Panc1 (cell line): ENCODE measurements around the gene NRAS. TPM values are rescaled to one million over a fixed set of nuclear protein-coding genes. Genes with fewer than 3 reads are reported as not detected.

Experiments used
- ATAC-seq: fragments of 200-7000 bp; cut with Tn5 transposase; 2 replicates; pipeline ENCODE4 v1.9.1; 2020; ENCODE audit warnings: mild to moderate bottlenecking, moderate library complexity
- BruUV-seq: library from RNA; stranded (reverse); fragments of 400-500 nt; replicated peaks from 2 replicates; lab custom pipeline; 2021; lab: Mats Ljungman, UMichigan
- CTCF ChIA-PET: fragments of 300-600 bp; sonication (Branson Sonifier 250); formaldehyde crosslinking; loops from one replicate; lab custom pipeline; 2022; ENCODE audit warnings: antibody characterized with exemption; lab: Charles Lee
- POLR2A ChIA-PET: fragments of 300-600 bp; sonication (Branson Sonifier 250); formaldehyde crosslinking; loops from one replicate; lab custom pipeline; 2022; ENCODE audit warnings: antibody characterized with exemption; lab: Charles Lee
- DNase-seq: peaks from one replicate; pipeline ENCODE4 v3.0.0-alpha.2; 2010; ENCODE audit warnings: low read depth, low spot score
- H3K27ac ChIP-seq: 2 replicates; pipeline ENCODE4 v1.5.1; 2011; ENCODE audit warnings: mild to moderate bottlenecking, low read length, inconsistent platforms
- H3K27me3 ChIP-seq: fragments of 200-500 bp; sonication (Bioruptor generic); 2 replicates; pipeline ENCODE4 v1.6.0; 2014; ENCODE audit warnings: low read length, inconsistent platforms; ENCODE audit not compliant: control insufficient read depth, insufficient read depth
- H3K36me3 ChIP-seq: fragments of 200-500 bp; sonication (Bioruptor generic); 2 replicates; pipeline ENCODE4 v1.5.1; 2014; ENCODE audit warnings: inconsistent platforms, mild to moderate bottlenecking, low read length, moderate library complexity; ENCODE audit not compliant: control insufficient read depth, insufficient read depth
- H3K4me1 ChIP-seq: 2 replicates; pipeline ENCODE4 v1.5.1; 2011; ENCODE audit warnings: inconsistent platforms, mild to moderate bottlenecking, low read length, moderate library complexity; ENCODE audit not compliant: control insufficient read depth, insufficient read depth
- H3K4me3 ChIP-seq, 2 experiments: 2 replicates each; pipeline ENCODE4 v1.5.1; 2011 to 2012; ENCODE audit warnings: low read depth in 2 of 2, low read length in 2 of 2, mild to moderate bottlenecking in 2 of 2, inconsistent platforms in 1 of 2, moderate library complexity in 1 of 2
- H3K9me3 ChIP-seq: fragments of 200-500 bp; sonication (Bioruptor generic); 2 replicates; pipeline ENCODE4 v1.5.1; 2014; ENCODE audit warnings: low read depth, mild to moderate bottlenecking, inconsistent platforms, low read length, moderate library complexity; ENCODE audit not compliant: control insufficient read depth, insufficient read depth
- POLR2AphosphoS5 ChIP-seq: IDR thresholded peaks from 2 replicates; pipeline ENCODE4 v1.6.1; 2012; ENCODE audit warnings: mild to moderate bottlenecking, low read depth, low read length, moderate library complexity
- SIN3A ChIP-seq: IDR thresholded peaks from 2 replicates; pipeline ENCODE4 v1.6.1; 2012; ENCODE audit warnings: low read depth, mild to moderate bottlenecking, low read length, moderate library complexity, borderline replicate concordance; ENCODE audit not compliant: insufficient read depth
- TCF7L2 ChIP-seq: IDR thresholded peaks from 2 replicates; pipeline ENCODE4 v1.6.1; 2011; ENCODE audit warnings: mild to moderate bottlenecking, low read depth, low read length, inconsistent platforms
- in situ Hi-C: cut with HindIII; loops from 2 replicates; pipeline ENCODE4 v1.10.0; 2016; ENCODE audit warnings: low sequenced_read_pairs, low pct_unique_long_range_greater_than_20kb
- intact Hi-C: fragments of 100-400 bp; cut with micrococcal nuclease; formaldehyde crosslinking; loops from one replicate; pipeline ENCODE4 v1.10.0; 2022; ENCODE audit not compliant: unreplicated experiment
- total RNA-seq: library from RNA; stranded (reverse); gene quantifications from one replicate; pipeline ENCODE4 v1.2.1, GENCODE V29; 2021; ENCODE audit not compliant: unreplicated experiment
- TF ChIP-seq, protein P1 (sequence below), 2 experiments: IDR thresholded peaks; 2 replicates each; pipeline ENCODE4 v1.6.1; 2011 to 2012; ENCODE audit warnings: low read depth in 2 of 2, control low read depth in 1 of 2, low read length in 1 of 2, mild to moderate bottlenecking in 1 of 2, moderate library complexity in 1 of 2; ENCODE audit not compliant: insufficient read depth in 1 of 2
- TF ChIP-seq, protein P2 (sequence below): fragments of 450-650 bp; IDR thresholded peaks from 2 replicates; pipeline ENCODE4 v1.5.1; 2017; ENCODE audit warnings: mild to moderate bottlenecking

NRAS gene
- total RNA-seq, 1 experiment from 2014 or later = 50.2 TPM

- ATAC-seq (no peak), DNase-seq (no peak)
- intact Hi-C loops = no loop called here
- no peaks in the 10 kb centered on the region for H3K9me3 ChIP-seq
- H3K4me1 ChIP-seq = no peaks in the 10 kb centered on the region
- peaks cover 16% of the 10 kb centered on the region for H3K36me3 ChIP-seq
- 0 out of 2 replicates have a peak, but pooled peaks cover 2% of the 10 kb centered on the region for H3K27me3 ChIP-seq
- ChIA-PET POLR2A (interaction anchor here (0.5 kb wide), 1 partner anchor 8 kb away, joined by 8 read pairs; no protein-coding TSS in a partner anchor), CTCF (no interaction called here)
- BruUV-seq = no TSS peak
- no peak overlapping the region for H3K4me3 ChIP-seq
- in situ Hi-C loops = no loop called here
- H3K27ac ChIP-seq = no peak overlapping the region
- TF ChIP-seq, protein P1, sequence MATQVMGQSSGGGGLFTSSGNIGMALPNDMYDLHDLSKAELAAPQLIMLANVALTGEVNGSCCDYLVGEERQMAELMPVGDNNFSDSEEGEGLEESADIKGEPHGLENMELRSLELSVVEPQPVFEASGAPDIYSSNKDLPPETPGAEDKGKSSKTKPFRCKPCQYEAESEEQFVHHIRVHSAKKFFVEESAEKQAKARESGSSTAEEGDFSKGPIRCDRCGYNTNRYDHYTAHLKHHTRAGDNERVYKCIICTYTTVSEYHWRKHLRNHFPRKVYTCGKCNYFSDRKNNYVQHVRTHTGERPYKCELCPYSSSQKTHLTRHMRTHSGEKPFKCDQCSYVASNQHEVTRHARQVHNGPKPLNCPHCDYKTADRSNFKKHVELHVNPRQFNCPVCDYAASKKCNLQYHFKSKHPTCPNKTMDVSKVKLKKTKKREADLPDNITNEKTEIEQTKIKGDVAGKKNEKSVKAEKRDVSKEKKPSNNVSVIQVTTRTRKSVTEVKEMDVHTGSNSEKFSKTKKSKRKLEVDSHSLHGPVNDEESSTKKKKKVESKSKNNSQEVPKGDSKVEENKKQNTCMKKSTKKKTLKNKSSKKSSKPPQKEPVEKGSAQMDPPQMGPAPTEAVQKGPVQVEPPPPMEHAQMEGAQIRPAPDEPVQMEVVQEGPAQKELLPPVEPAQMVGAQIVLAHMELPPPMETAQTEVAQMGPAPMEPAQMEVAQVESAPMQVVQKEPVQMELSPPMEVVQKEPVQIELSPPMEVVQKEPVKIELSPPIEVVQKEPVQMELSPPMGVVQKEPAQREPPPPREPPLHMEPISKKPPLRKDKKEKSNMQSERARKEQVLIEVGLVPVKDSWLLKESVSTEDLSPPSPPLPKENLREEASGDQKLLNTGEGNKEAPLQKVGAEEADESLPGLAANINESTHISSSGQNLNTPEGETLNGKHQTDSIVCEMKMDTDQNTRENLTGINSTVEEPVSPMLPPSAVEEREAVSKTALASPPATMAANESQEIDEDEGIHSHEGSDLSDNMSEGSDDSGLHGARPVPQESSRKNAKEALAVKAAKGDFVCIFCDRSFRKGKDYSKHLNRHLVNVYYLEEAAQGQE (IDR thresholded peaks at IDR 0.05; ENCODE audit: insufficient read depth in 1 of 2, low read depth in 2 of 2, low read length in 1 of 2) = no peak
- TF ChIP-seq SIN3A (no peak), TCF7L2 (no peak), POLR2AphosphoS5 (no peak)
- TF ChIP-seq, protein P2, sequence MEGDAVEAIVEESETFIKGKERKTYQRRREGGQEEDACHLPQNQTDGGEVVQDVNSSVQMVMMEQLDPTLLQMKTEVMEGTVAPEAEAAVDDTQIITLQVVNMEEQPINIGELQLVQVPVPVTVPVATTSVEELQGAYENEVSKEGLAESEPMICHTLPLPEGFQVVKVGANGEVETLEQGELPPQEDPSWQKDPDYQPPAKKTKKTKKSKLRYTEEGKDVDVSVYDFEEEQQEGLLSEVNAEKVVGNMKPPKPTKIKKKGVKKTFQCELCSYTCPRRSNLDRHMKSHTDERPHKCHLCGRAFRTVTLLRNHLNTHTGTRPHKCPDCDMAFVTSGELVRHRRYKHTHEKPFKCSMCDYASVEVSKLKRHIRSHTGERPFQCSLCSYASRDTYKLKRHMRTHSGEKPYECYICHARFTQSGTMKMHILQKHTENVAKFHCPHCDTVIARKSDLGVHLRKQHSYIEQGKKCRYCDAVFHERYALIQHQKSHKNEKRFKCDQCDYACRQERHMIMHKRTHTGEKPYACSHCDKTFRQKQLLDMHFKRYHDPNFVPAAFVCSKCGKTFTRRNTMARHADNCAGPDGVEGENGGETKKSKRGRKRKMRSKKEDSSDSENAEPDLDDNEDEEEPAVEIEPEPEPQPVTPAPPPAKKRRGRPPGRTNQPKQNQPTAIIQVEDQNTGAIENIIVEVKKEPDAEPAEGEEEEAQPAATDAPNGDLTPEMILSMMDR = no peak
Measured at GRCh38 chr1:114703242-114703641, 13.3 kb downstream of the NRAS start.

DNA sequence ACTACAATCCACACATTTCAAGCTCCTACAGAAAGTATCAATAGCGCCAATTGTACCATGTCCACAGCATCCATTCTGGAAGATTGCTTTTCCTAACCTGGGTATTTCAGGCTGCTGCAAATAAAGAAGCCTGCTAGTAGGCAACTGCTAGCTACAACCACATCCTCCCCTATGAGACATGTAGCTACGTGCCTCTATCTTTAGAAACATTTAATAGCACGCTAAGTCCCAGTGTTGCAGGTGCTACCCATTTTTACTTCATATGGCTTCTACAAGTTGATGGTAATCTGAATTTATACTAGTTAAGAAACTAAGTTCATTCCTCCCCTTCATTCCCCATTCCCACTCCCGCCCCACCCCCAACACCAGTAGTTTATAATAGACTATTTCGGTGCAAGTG is 13.8 kb downstream of the NRAS start:
- no TSS peak for BruUV-seq
- Histone ChIP-seq H3K27ac (no peak overlapping the region), H3K9me3 (no peaks in the 10 kb centered on the region), H3K27me3 (0 out of 2 replicates have a peak, but pooled peaks cover 2% of the 10 kb centered on the region), H3K36me3 (peaks cover 12% of the 10 kb centered on the region), H3K4me3 (no peak overlapping the region), H3K4me1 (no peaks in the 10 kb centered on the region)
- intact Hi-C loops (no loop called here), in situ Hi-C loops (no loop called here)
- TF ChIP-seq, protein P2 = no peak
- TF ChIP-seq POLR2AphosphoS5 = no peak; the same call in 1 of the 2 replicates
- TF ChIP-seq TCF7L2 = no peak
- no peak for TF ChIP-seq SIN3A
- TF ChIP-seq, protein P1 (IDR thresholded peaks at IDR 0.05; ENCODE audit: insufficient read depth in 1 of 2, low read depth in 2 of 2, low read length in 1 of 2) = no peak
- CTCF ChIA-PET = no interaction called here
- DNase-seq = no peak
- ATAC-seq = no peak
- POLR2A ChIA-PET = interaction anchor here (0.5 kb wide), 1 partner anchor 8 kb away, joined by 8 read pairs; no protein-coding TSS in a partner anchor
